Measurements from ENCODE around the gene FOXE3.

GRCh38 chr1:47409311-47410067, 6.6 kb upstream of the FOXE3 start:
- TF ChIP-seq CTCF (IDR thresholded peaks at IDR 0.05) (no peak), POLR2A (IDR thresholded peaks at IDR 0.05) (no peak)

Data from testis (tissue), 2 donors.